Peyer's patch (tissue), 4 donors: Measurements from ENCODE around the gene BARHL2. TPM values are rescaled to one million over a fixed set of nuclear protein-coding genes. Genes with fewer than 3 reads are reported as not detected.

Experiments
- DNase-seq, 3 donors: peaks; one replicate each; pipeline ENCODE4 v3.0.0-alpha.2; 2017 to 2019
- H3K27ac ChIP-seq, 4 donors: fragments of 200-600 bp; sonication (generic); one replicate each; pipeline ENCODE4 v1.5.1; 2016 to 2019
- H3K27me3 ChIP-seq, 2 donors: fragments of 200-600 bp; sonication (generic); one replicate each; pipeline ENCODE4 v1.5.1; 2019
- H3K36me3 ChIP-seq, 3 donors: fragments of 200-600 bp; sonication (generic); one replicate each; pipeline ENCODE4 v1.5.1; 2016 to 2019
- H3K4me1 ChIP-seq, 4 donors: fragments of 200-600 bp; sonication (generic); one replicate each; pipeline ENCODE4 v1.5.1; 2016 to 2019
- H3K4me3 ChIP-seq, 4 donors: fragments of 200-600 bp; sonication (generic); 1 replicate in 3 of 4; 2 replicates in 1 of 4; pipeline ENCODE4 v1.5.1; 2016 to 2019; ENCODE audit warnings: mild to moderate bottlenecking in 1 of 4
- H3K9me3 ChIP-seq, 4 donors: fragments of 200-600 bp; sonication (generic); one replicate each; pipeline ENCODE4 v1.5.1; 2016 to 2019; ENCODE audit warnings: mild to moderate bottlenecking in 1 of 4
- CTCF ChIP-seq, 6 experiments: fragments of 450-650 bp in 4 of 6; fragments of 200-600 bp in 2 of 6; sonication (generic) in 1 of 6; IDR thresholded peaks; one replicate each; pipeline ENCODE4 v1.5.1; 2017 to 2019; ENCODE audit warnings: antibody characterized with exemption in 6 of 6, mild to moderate bottlenecking in 3 of 6, moderate library complexity in 1 of 6
- POLR2A ChIP-seq, 2 donors: fragments of 450-650 bp; IDR thresholded peaks; one replicate each; pipeline ENCODE4 v1.5.1; 2017; ENCODE audit warnings: antibody characterized with exemption in 2 of 2, mild to moderate bottlenecking in 2 of 2, moderate library complexity in 2 of 2
- total RNA-seq, 4 donors: library from RNA; depleted of rRNA; stranded (reverse); fragments of >200 nt; gene quantifications; one replicate each; pipeline ENCODE4 v1.1.0, GENCODE V29; 2016

Gene BARHL2
- total RNA-seq, 4 donors from 2014 or later: not detected

GRCh38 chr1:90753556-90753955 lies 36.5 kb upstream of the BARHL2 start:
- Histone ChIP-seq H3K36me3 (no peaks in the 10 kb centered on the region), H3K4me1 (no peaks in the 10 kb centered on the region), H3K27me3 (no peaks in the 10 kb centered on the region), H3K27ac (no peak overlapping the region), H3K4me3 (no peak overlapping the region), H3K9me3 (no peaks in the 10 kb centered on the region)
- TF ChIP-seq CTCF (IDR thresholded peaks at IDR 0.05) (no peak), POLR2A (IDR thresholded peaks at IDR 0.05) (no peak)
- no peak for DNase-seq

GRCh38 chr1:90748668-90749067 lies 31.6 kb upstream of the BARHL2 start:
- Histone ChIP-seq H3K9me3 (no peaks in the 10 kb centered on the region), H3K27me3 (no peaks in the 10 kb centered on the region), H3K4me1 (no peaks in the 10 kb centered on the region), H3K27ac (no peak overlapping the region), H3K36me3 (no peaks in the 10 kb centered on the region), H3K4me3 (no peak overlapping the region)
- DNase-seq: no peak
- TF ChIP-seq POLR2A (IDR thresholded peaks at IDR 0.05) (no peak), CTCF (IDR thresholded peaks at IDR 0.05) (no peak)

- Histone ChIP-seq H3K9me3 (no peaks in the 10 kb centered on the region), H3K36me3 (no peaks in the 10 kb centered on the region), H3K4me3 (no peak overlapping the region), H3K27me3 (no peaks in the 10 kb centered on the region), H3K27ac (no peak overlapping the region), H3K4me1 (no peaks in the 10 kb centered on the region)
- TF ChIP-seq CTCF (IDR thresholded peaks at IDR 0.05) (no peak), POLR2A (IDR thresholded peaks at IDR 0.05) (no peak)
- DNase-seq: no peak
Measured at GRCh38 chr1:90746857-90747256, 29.8 kb upstream of the BARHL2 start.

GRCh38 chr1:90745972-90746371 lies 28.9 kb upstream of the BARHL2 start:
- Histone ChIP-seq H3K9me3 (no peaks in the 10 kb centered on the region), H3K27me3 (no peaks in the 10 kb centered on the region), H3K4me3 (no peak overlapping the region), H3K27ac (no peak overlapping the region), H3K36me3 (no peaks in the 10 kb centered on the region), H3K4me1 (no peaks in the 10 kb centered on the region)
- no peak for DNase-seq
- TF ChIP-seq POLR2A (IDR thresholded peaks at IDR 0.05) (no peak), CTCF (IDR thresholded peaks at IDR 0.05) (no peak)

GRCh38 chr1:90732136-90732535 lies 15.0 kb upstream of the BARHL2 start:
- Histone ChIP-seq H3K36me3 (no peaks in the 10 kb centered on the region), H3K27me3 (peaks cover 0 to 37% of the 10 kb centered on the region in 2 donors), H3K27ac (no peak overlapping the region), H3K9me3 (no peaks in the 10 kb centered on the region), H3K4me1 (peaks cover 0 to 16% (median 5%) of the 10 kb centered on the region in 4 donors), H3K4me3 (no peak overlapping the region)
- TF ChIP-seq POLR2A (IDR thresholded peaks at IDR 0.05) (no peak), CTCF (IDR thresholded peaks at IDR 0.05) (no peak)
- no peak for DNase-seq
